Measurements from ENCODE around the gene PAPPA2. TPM values are rescaled to one million over a fixed set of nuclear protein-coding genes. Genes with fewer than 3 reads are reported as not detected.
A peak's percentile ranks its signal among the peaks of the same experiment; 100 is the strongest.

The PAPPA2 gene
- total RNA-seq, 1 donor from 2014 or later = 2.4 TPM

DNA sequence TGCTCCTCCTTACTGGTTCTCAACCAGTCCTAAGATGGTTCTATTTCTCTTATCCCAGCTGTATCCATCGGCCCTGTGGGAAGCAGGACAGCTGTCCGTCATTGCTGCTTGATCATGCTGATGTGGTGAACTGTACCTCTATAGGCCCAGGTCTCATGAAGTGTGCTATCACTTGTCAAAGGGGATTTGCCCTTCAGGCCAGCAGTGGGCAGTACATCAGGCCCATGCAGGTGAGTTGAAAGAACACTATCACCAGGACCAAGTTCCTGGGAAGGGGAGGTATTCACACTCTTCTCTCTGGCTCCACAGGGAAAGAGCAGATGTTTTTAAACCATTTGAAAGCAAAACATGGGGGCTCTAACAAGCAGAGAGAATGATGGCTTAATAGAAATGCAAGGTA is 302.6 kb downstream of the PAPPA2 start:
- DNase-seq (ENCODE audit: low spot score) = no peak

DNA sequence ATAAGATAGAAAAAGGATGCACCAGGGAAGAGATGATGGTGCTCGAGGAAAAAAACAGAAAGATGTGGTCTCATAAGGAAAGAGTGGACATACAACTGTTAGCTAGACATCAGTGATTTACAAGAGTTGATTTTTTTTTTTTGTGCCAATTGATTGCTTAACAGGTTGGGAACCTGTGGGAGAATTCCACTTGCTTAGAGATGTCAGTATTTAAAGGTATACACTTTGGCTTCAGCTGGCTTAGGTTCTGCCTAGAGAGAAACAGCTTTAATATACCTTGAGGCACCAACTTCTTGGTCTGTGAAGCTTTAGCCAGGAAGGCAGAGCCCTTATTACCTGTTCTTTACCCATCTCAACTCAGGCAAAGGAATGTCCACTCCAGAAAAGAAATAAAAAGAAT is 303.8 kb downstream of the PAPPA2 start:
- no peak for DNase-seq (ENCODE audit: low spot score)

DNA sequence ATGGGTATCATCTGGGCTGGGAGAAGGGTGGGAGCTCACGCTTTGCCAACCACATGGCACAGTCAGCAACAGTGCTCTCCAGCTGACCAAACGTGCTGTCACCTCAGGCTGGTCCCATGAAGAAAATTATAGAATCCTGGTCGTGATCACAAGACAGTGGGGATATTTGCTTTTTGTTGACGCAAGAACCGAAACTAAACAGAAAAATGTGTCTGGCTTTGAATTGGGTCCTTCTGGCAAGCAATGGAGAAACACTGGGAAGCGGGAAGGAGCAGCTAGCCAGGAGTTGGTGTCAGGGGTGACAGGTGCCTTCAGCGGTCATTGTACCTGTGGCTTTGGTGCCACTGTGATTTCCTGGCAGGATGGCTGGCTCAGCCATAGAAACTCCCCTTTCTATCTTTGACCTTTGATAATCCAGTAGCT is 304.8 kb downstream of the PAPPA2 start:
- no peak for DNase-seq (ENCODE audit: low spot score)

GRCh38 chr1:176768532-176768931 is 305.6 kb downstream of the PAPPA2 start:
- DNase-seq (ENCODE audit: low spot score) = no peak

DNA sequence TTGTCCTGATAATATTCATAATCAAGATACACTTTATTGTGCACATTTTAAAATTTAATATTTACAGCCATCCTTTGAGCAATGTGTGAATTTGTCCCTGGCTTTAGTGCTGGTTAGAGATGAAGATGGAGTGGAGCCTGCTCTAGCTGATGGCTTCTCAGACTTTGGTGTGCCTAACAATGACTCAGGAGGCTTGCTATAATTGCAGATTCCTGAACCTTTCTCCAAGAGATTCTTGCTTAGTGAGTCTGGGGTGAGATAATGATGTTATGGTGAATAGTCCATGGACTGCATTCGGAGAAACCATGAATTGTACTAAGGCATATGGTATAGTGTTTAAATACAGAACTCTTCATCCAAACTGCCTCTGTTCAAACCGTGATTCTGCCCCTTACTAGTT is 307.1 kb downstream of the PAPPA2 start:
- no peak for DNase-seq (ENCODE audit: low spot score)

DNA sequence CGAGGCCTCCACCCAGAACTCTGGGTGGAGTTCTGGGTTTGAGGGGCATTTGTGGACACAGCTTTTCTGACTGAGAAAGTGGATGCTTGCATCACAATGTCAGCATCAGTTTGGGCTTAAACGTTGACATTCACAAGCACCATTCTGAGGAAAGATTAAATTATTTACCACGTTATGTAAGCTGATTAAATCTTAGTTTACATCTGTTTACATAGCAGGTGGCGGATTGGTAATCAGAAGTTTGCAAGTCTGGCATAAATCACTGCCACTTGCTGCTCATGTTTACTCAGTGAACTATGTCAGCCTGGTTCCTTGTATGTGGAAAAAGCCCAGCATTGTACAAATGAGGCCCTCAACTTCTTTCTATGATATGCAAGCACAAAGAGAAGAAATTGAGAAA is 310.1 kb downstream of the PAPPA2 start:
- no peak for DNase-seq (ENCODE audit: low spot score)

GRCh38 chr1:176774224-176774623 is 311.2 kb downstream of the PAPPA2 start:
- DNase-seq (ENCODE audit: low spot score) = no peak

DNA sequence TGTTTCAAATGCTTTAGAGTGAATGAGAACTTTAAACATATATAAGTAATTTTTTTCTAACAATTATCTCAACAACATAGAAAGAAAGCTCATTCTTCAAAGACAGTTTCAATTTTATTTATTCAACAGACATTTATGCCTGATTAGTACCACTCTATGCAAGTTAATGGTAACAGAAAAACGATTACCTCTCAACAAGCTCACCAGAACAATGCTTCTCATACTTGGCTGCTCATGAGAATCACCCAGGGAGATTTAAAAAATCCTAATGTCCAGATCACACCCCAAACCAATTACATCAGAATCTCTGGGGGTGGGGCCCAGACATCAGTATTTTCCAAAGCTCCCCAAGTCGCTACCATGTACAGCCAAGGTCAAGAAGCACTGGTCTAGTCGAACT is 312.4 kb downstream of the PAPPA2 start:
- no peak for DNase-seq (ENCODE audit: low spot score)

DNA sequence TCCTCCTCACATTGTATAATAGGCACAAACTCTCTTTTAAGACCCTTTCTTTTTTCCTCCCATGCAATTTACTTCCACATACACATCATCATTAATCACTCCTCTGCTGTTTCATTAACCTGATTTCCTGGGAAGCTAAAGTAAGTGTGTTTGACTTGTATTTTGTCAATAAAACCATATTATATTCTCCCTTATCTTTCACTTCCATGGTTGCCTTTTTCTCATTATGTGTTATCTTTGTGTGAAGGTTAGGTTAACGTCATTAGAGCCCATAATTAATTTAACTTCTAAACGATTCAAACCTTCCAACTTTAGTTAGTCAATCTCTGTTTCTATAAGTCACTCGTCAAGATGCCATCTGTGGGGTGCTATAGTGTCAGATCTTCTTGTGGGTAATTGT is 313.0 kb downstream of the PAPPA2 start:
- no peak for DNase-seq (ENCODE audit: low spot score)

DNA sequence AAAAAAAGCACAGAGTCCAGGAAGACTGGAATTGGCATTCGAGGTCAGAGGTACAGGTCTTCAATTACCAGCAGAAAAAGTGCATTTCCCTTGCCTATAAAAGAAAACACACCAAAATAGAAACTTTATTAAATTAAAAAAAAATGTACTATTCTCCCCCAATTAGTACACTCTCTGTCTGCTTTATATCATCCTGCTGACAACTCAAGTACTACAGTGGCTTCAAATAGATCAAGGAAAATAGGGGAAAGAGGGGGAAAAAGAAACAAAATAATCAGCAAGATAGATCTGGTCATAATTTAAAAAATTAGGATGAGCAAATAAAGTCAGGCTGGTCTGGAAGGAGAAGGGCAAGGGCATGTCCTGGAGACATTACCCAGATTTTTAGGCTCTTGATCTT is 315.1 kb downstream of the PAPPA2 start:
- no peak for DNase-seq (ENCODE audit: low spot score)

DNA sequence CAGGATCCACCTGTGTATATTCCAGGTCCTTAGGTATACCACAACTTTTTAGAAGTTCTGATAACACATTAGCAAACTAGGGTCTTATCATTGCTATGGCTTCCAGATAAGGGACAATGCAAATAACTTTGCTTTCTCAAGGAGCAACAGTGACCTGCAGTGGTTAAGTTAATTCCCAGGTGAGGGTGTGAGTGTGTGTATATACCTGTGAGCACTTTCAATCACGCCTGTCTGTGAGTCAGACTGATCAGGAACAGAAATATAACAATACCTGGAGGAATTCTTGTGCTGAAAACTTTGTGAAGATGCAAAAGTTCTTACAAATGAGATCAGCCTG is 317.0 kb downstream of the PAPPA2 start:
- no peak for DNase-seq (ENCODE audit: low spot score)

- no peak for DNase-seq (ENCODE audit: low spot score)
Observed at GRCh38 chr1:176783309-176783708, 320.3 kb downstream of the PAPPA2 start.

- DNase-seq (ENCODE audit: low spot score) = no peak
Observed at GRCh38 chr1:176785056-176785455, 322.1 kb downstream of the PAPPA2 start.

GRCh38 chr1:176785791-176786190 is 322.8 kb downstream of the PAPPA2 start:
- DNase-seq (ENCODE audit: low spot score) = peak; percentile 27

GRCh38 chr1:176786274-176786673 is 323.3 kb downstream of the PAPPA2 start:
- no peak for DNase-seq (ENCODE audit: low spot score)

DNA sequence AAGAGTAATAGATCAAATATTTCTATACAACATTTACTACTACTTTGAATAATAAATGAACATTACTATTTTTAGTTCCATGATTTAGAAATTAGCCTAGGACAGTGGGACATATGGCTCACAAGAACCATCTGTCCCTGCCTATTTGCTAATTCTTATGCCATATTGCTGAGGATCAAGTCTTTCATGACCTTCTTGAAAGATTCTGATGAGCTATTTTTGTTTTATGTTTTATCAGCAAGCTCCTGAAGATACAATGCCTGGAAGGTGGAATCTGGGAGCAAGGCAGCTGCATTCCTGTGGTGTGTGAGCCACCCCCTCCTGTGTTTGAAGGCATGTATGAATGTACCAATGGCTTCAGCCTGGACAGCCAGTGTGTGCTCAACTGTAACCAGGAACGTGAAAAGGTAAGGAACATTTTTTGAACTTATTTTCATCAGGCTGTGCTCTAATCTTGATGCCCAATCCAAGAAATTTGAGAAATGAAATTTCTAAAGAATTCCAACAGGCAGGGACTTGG is 326.7 kb downstream of the PAPPA2 start:
- DNase-seq (ENCODE audit: low spot score) = no peak

DNA sequence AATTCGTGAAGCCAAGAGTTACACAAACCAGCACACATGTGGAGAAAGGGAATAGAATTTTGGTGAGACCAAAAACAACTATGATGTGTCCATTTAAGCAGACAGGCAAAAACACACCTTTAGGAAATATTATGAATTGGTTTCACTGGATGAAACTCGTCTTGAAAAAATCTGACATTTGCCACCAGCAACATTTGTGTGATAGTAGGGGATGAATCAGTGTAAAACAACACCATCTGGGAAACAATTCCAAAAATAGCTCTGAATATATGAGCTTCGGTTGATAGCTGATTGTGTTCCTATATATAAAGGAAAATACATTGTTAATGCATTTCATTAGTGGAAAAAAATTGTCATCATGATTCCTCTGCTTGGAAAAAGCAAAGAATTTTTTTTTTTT is 327.8 kb downstream of the PAPPA2 start:
- DNase-seq (ENCODE audit: low spot score) = no peak

DNA sequence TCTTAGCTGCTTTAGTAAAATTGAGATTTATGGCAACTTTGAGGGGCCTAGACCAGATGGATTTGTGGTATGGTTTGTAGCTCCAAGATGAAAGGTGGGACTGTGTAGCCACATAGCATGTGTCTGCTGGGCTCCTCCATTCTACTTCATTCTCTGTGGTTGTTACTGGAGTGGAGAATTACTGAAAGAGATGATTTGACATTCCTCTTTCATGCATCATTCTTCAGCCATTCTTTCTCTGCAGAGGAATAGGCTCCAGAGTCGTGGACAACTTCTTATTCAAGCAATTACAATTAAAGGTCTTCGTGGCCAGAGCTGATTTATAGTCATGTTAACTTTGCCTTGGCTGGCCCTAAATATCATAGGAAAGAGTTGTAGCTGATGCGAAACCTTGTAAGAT is 328.9 kb downstream of the PAPPA2 start:
- no peak for DNase-seq (ENCODE audit: low spot score)

- no peak for DNase-seq (ENCODE audit: low spot score)
Observed at GRCh38 chr1:176794897-176795508, 332.0 kb downstream of the PAPPA2 start.

DNA sequence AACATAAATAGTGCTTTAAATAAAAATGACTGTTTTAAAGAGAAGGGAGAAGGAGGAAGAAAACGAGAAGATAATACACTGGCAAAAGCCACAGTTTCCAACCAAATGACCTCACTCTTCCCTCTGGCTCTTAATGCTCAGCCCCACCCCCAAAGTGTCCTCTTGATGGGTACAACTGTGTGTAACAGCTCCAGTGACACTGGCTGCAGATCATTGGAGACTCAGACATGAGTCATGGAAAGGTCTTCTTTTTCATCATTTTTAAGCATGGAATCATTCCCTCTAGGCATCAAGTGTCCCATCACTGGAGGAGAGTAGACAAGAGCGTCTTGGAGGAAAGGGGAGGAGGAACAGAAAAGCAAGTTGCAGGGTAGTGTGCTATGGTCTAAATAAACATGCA is 333.0 kb downstream of the PAPPA2 start:
- no peak for DNase-seq (ENCODE audit: low spot score)

GRCh38 chr1:176796583-176796982 is 333.6 kb downstream of the PAPPA2 start:
- DNase-seq (ENCODE audit: low spot score) = no peak

DNA sequence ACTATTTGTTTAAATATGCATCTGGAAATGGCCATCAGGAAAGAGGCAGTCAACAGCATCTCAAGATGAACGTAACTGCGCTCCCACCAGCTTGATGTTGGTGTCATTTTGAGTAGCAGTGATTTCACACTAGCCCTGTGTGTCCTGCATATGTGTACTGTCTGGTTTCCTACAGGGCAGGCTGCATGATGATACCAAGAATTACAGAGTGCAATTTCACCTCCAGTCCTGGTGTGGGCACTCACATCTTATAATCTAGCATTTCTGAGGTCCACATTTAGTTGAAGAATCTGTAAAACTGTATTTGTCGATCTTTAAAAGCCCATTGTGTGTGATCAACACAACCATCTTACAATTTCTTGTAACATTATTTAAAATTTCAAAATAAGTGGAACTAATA is 336.4 kb downstream of the PAPPA2 start:
- DNase-seq (ENCODE audit: low spot score) = no peak

- no peak for DNase-seq (ENCODE audit: low spot score)
Observed at GRCh38 chr1:176800978-176801513, 338.1 kb downstream of the PAPPA2 start.

GRCh38 chr1:176801514-176802020 is 338.6 kb downstream of the PAPPA2 start:
- peak; percentile 70 for DNase-seq (ENCODE audit: low spot score)

Measured in umbilical cord (tissue), 2 donors.